Bronchial epithelial cell (primary cell): ENCODE data around the gene SCUBE2. TPM values are rescaled to one million over a fixed set of nuclear protein-coding genes. Genes with fewer than 3 reads are reported as not detected.

Source experiments
- DNase-seq: peaks from one replicate; pipeline ENCODE4 v3.0.0-alpha.2; 2010; ENCODE audit warnings: low read depth
- FAIRE-seq: peaks from 2 replicates; lab custom pipeline; 2011; peaks lifted over from hg19 to GRCh38; lab: Jason Lieb, UNC
- H3K27me3 ChIP-seq: 2 replicates; pipeline ENCODE4 v1.5.1; 2011; ENCODE audit warnings: low read length; ENCODE audit not compliant: control insufficient read depth, insufficient read depth
- H3K36me3 ChIP-seq: 2 replicates; pipeline ENCODE4 v1.5.1; 2011; ENCODE audit warnings: low read length; ENCODE audit not compliant: control insufficient read depth, insufficient read depth
- H3K4me3 ChIP-seq: 2 replicates; pipeline ENCODE4 v1.5.1; 2011; ENCODE audit warnings: mild to moderate bottlenecking, low read depth, low read length, control low read depth
- total RNA-seq: library from RNA; depleted of rRNA; stranded (reverse); fragments of >200 nt; gene quantifications from 2 replicates; pipeline ENCODE4 v1.2.1, GENCODE V29; 2014
- TF ChIP-seq, protein P1 (sequence below): IDR thresholded peaks from 2 replicates; pipeline ENCODE4 v1.5.1; 2011; ENCODE audit warnings: mild to moderate bottlenecking, moderate library complexity, low read length, control low read depth, inconsistent platforms; ENCODE audit not compliant: insufficient read depth, severe bottlenecking

Gene SCUBE2
- total RNA-seq, 1 donor from 2014 or later, result not detected

DNA sequence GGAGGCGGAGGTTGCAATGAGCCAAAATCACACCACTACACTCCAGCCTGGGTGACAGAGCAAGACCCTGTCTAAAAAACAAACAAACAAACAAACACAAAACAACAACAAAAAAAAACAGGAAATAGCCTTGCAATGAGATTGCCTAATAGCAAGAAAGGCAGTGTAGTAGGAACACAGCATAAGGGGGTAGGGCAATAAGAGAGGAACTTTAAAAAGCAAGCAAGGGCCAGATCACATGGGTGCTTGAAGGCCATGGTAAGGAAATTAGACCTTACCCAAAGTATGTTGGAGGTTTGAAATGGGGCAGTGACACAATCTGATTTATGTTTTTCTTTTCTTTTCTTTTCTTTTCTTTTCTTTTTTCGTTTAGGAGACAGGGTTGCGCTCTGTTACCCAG lies 52.9 kb downstream of the SCUBE2 start:
- no peaks in the 10 kb centered on the region for H3K36me3 ChIP-seq

DNA sequence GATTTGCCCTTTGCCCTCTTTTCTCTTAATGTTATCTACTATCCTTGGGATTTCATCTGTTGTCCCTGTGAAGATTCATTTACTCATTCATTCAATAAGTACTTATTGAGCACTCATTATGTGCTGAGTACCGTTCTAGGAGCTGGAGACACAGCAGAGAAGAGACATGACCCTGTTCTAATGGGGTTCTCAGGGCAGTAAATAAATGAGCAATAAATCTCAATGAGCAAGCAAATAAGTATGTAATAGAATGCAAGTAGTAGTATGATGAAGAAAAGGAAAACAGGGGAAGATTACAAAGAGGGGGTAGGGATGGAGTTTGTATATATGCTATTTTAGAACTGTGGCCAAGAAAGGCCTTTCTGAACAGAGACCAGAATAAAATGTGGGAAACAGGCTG lies 53.4 kb downstream of the SCUBE2 start:
- FAIRE-seq, result no peak

More for the DNA sequence above, 52.9 kb downstream of the SCUBE2 start:
- TF ChIP-seq, protein P1, sequence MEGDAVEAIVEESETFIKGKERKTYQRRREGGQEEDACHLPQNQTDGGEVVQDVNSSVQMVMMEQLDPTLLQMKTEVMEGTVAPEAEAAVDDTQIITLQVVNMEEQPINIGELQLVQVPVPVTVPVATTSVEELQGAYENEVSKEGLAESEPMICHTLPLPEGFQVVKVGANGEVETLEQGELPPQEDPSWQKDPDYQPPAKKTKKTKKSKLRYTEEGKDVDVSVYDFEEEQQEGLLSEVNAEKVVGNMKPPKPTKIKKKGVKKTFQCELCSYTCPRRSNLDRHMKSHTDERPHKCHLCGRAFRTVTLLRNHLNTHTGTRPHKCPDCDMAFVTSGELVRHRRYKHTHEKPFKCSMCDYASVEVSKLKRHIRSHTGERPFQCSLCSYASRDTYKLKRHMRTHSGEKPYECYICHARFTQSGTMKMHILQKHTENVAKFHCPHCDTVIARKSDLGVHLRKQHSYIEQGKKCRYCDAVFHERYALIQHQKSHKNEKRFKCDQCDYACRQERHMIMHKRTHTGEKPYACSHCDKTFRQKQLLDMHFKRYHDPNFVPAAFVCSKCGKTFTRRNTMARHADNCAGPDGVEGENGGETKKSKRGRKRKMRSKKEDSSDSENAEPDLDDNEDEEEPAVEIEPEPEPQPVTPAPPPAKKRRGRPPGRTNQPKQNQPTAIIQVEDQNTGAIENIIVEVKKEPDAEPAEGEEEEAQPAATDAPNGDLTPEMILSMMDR, result no peak
- no peak for FAIRE-seq
- no peak for DNase-seq
- H3K4me3 ChIP-seq, result no peak overlapping the region
- H3K27me3 ChIP-seq, result peaks cover 8% of the 10 kb centered on the region

DNA sequence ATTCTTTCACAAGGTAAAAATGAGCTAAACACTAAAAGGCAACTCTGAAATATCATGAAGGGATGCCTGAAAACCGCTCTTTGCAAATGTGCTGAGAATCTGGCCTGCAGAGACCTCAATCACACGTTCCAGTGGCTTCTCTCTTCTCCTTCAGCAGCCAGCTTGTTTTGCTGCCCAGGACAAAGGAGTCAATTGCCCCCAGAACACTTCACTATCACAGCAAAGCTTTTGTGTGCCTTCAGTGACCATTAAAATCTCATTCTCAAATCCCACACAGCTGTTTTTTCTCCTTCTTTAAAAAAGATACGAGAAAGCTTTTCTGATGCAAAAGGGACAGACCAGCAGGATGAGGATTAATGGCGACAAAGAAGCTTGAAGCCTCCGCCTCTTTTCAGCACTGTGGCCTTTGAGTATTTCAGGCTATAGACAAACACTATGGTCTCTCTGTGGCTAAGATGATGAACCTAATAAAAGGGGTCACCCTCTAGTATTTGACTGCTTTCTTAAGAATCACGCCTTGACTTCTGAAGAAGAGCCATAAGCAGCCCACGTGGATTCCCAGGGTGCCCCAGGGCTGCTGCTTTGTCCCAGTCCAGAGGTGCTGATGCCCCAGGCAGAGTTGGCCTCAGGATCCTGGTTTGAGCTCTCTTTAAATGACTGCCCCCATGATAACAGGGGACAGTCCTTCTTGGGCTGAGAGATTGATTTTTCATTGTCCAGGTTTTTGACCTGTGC lies 54.2 kb downstream of the SCUBE2 start:
- no peak for DNase-seq
- no peaks in the 10 kb centered on the region for H3K36me3 ChIP-seq
- TF ChIP-seq, protein P1, result no peak
- FAIRE-seq, result no peak
- H3K27me3 ChIP-seq, result peaks cover 6% of the 10 kb centered on the region
- no peak overlapping the region for H3K4me3 ChIP-seq

More for the DNA sequence above, 53.4 kb downstream of the SCUBE2 start:
- Histone ChIP-seq H3K27me3 (peaks cover 8% of the 10 kb centered on the region), H3K36me3 (no peaks in the 10 kb centered on the region), H3K4me3 (no peak overlapping the region)
- no peak for DNase-seq
- TF ChIP-seq, protein P1, result no peak

DNA sequence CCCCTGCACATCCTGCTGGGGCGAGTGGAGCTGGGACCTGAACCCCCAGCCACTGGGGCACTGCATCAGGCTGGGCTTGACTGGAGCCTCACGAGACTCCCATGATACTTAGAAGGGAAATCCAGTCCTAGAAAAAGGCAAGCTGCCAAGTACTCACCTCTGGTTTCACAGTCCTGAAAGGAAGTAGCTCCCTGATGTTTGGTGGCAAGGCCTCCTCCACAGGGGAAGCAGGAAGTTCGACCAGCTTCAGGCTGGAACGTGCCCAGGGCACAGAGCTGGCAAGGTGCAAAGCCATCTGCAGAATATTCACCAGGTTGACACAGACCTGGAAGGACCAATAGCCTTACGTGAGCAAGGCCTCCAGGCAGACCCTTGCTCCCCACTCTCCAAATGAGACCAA lies 60.8 kb downstream of the SCUBE2 start:
- H3K36me3 ChIP-seq, result no peaks in the 10 kb centered on the region
- no peak overlapping the region for H3K4me3 ChIP-seq
- no peak for FAIRE-seq
- TF ChIP-seq, protein P1, result no peak
- no peaks in the 10 kb centered on the region for H3K27me3 ChIP-seq
- DNase-seq, result peak; percentile 51

DNA sequence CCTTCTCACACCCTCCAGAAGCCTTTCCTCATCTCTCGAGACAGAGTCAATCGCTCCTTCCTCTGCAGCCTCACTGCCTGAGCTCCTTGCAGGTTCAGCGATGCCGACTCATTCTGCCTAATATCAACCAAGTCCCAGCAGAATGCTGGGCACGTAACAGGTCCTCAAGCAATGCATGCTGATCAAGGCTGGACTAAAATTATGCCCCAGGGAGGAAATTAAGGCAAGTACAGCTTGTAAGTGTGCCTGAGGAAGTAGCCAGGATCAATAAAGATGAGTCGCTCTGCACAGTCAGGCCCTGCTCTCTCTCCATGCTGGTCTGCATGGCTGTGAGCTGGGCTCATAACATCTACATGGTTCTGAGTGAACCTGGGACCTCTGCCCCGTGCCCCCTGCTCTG lies 62.0 kb downstream of the SCUBE2 start:
- no peak for DNase-seq
- Histone ChIP-seq H3K27me3 (no peaks in the 10 kb centered on the region), H3K4me3 (no peak overlapping the region), H3K36me3 (no peaks in the 10 kb centered on the region)
- FAIRE-seq, result no peak
- TF ChIP-seq, protein P1, result no peak
